Measurements from ENCODE around the gene TMEM178B. TPM values are rescaled to one million over a fixed set of nuclear protein-coding genes. Genes with fewer than 3 reads are reported as not detected.
A peak's percentile ranks its signal among the peaks of the same experiment; 100 is the strongest.

Gene TMEM178B
- polyA plus RNA-seq, 1 donor from 2014 or later = 40.7 TPM

DNA sequence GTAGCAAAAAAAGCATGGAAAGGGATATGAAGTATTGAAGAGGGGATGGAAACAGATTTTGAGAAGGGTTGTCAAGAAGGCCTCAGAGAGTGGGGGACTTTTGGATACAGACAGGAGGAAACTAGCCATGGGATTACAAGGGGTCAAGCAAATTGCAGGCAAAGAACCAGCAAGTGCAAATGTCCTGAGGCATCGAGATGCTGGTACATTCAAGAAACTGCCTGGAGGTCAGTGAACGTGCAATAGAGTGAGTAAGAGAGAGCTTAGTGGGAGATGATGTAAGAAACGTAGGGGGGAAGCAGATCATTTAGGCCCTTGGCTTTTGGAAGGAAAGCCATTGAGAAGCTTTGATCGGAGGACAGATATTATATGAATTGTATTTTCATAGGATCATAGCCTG lies 250.0 kb downstream of the TMEM178B start:
- Histone ChIP-seq H3K9me3 (ENCODE audit: low read length) (no peaks in the 10 kb centered on the region), H4K20me1 (ENCODE audit: insufficient read depth) (no peaks in the 10 kb centered on the region), H3K79me2 (replicated peaks; ENCODE audit: insufficient read depth, low read length) (peaks cover 19% of the 10 kb centered on the region), H3K36me3 (ENCODE audit: insufficient read depth, low read length) (no peaks in the 10 kb centered on the region), H3F3A (ENCODE audit: insufficient read depth, low read length, poor library complexity, severe bottlenecking) (peaks cover 4% of the 10 kb centered on the region), H3K9me2 (ENCODE audit: insufficient read depth, low read length) (no peaks in the 10 kb centered on the region), H2AFZ (ENCODE audit: low read depth, low read length) (no peak overlapping the region), H3K4me2 (ENCODE audit: low read length) (no peak overlapping the region), H3K4me3 (ENCODE audit: low read length) (no peak overlapping the region), H3K9ac (ENCODE audit: low read length) (no peak overlapping the region), H3K27ac (ENCODE audit: low read length) (peak overlapping the region; percentile 70), H3K27me3 (ENCODE audit: insufficient read depth, low read depth, low read length) (no peaks in the 10 kb centered on the region)
- TF ChIP-seq SMC3 (conservative IDR thresholded peaks at IDR 0.05; ENCODE audit: poor library complexity) = no peak
- no peak for TF ChIP-seq EZH2 (IDR thresholded peaks at IDR 0.05; ENCODE audit: borderline replicate concordance, insufficient read depth, low read length, poor library complexity, severe bottlenecking)
- no peak for TF ChIP-seq REST (IDR thresholded peaks at IDR 0.05; ENCODE audit: borderline replicate concordance)
- no peak for TF ChIP-seq EP300 (conservative IDR thresholded peaks at IDR 0.05; ENCODE audit: poor library complexity, severe bottlenecking)
- no peak for TF ChIP-seq RAD21 (conservative IDR thresholded peaks at IDR 0.05)
- no peak for TF ChIP-seq TAF1 (IDR thresholded peaks at IDR 0.05; ENCODE audit: low read depth)

DNA sequence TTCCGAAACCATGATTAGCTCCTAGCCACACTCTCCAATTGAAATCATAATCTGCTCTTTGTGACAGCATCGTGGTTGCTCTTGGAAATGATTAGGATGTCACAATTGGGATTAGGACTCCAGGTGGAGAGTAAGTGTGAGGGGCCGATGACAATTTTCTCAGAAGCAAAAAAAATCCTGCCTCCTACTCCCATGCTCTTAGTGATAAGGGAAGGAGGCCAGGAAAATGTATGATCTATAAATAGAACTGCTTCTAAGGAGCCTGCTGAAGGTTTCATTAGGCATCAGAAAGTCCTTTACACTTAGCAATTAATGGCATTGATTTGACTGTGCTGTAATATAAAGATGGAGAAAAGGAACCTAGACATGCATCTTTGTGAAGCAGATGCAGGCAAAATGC lies 251.0 kb downstream of the TMEM178B start:
- TF ChIP-seq REST (IDR thresholded peaks at IDR 0.05; ENCODE audit: borderline replicate concordance) (peak; percentile 19), EZH2 (IDR thresholded peaks at IDR 0.05; ENCODE audit: borderline replicate concordance, insufficient read depth, low read length, poor library complexity, severe bottlenecking) (no peak)
- Histone ChIP-seq H2AFZ (ENCODE audit: low read depth, low read length) (no peak overlapping the region), H3K9ac (ENCODE audit: low read length) (peak overlapping the region; percentile 49), H3F3A (ENCODE audit: insufficient read depth, low read length, poor library complexity, severe bottlenecking) (peaks cover 4% of the 10 kb centered on the region), H3K4me2 (ENCODE audit: low read length) (peak overlapping the region; percentile 16), H3K79me2 (replicated peaks; ENCODE audit: insufficient read depth, low read length) (peaks cover 15% of the 10 kb centered on the region), H3K9me2 (ENCODE audit: insufficient read depth, low read length) (no peaks in the 10 kb centered on the region), H3K27ac (ENCODE audit: low read length) (peak overlapping the region; percentile 70), H3K27me3 (ENCODE audit: insufficient read depth, low read depth, low read length) (no peaks in the 10 kb centered on the region), H3K9me3 (ENCODE audit: low read length) (no peaks in the 10 kb centered on the region), H3K4me3 (ENCODE audit: low read length) (peak overlapping the region; percentile 40), H3K36me3 (ENCODE audit: insufficient read depth, low read length) (no peaks in the 10 kb centered on the region), H4K20me1 (ENCODE audit: insufficient read depth) (no peaks in the 10 kb centered on the region)

DNA sequence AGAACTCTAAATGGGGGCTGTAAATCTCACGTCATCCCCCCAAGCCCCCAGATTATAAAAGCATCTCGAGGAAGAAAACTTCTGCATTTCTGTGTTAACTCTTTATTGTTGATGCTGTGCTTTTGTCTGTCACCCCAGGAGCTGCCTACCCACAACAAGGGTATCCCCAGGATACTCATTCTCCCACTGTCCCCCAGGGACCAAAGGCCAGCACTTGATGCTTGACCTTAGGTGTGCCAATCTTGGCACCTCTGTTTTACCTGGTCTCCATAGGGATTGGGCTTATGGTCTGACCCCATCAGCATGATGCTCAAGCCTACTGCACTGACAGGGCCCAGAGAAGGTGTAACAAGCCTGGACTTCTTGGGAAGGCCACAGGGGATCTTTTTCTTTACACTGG lies 251.4 kb downstream of the TMEM178B start:
- H3K27me3 ChIP-seq (ENCODE audit: insufficient read depth, low read depth, low read length) = no peaks in the 10 kb centered on the region
- H4K20me1 ChIP-seq (ENCODE audit: insufficient read depth) = no peaks in the 10 kb centered on the region
- H3K9me2 ChIP-seq (ENCODE audit: insufficient read depth, low read length) = no peaks in the 10 kb centered on the region
- peaks cover 4% of the 10 kb centered on the region for H3F3A ChIP-seq (ENCODE audit: insufficient read depth, low read length, poor library complexity, severe bottlenecking)
- no peak overlapping the region for H3K4me2 ChIP-seq (ENCODE audit: low read length)
- no peaks in the 10 kb centered on the region for H3K9me3 ChIP-seq (ENCODE audit: low read length)
- H3K4me3 ChIP-seq (ENCODE audit: low read length) = peak overlapping the region; percentile 40
- H3K9ac ChIP-seq (ENCODE audit: low read length) = peak overlapping the region; percentile 49
- H3K27ac ChIP-seq (ENCODE audit: low read length) = peak overlapping the region; percentile 70
- no peak overlapping the region for H2AFZ ChIP-seq (ENCODE audit: low read depth, low read length)
- no peaks in the 10 kb centered on the region for H3K36me3 ChIP-seq (ENCODE audit: insufficient read depth, low read length)
- peaks cover 15% of the 10 kb centered on the region for H3K79me2 ChIP-seq (replicated peaks; ENCODE audit: insufficient read depth, low read length)
- TF ChIP-seq TAF1 (IDR thresholded peaks at IDR 0.05; ENCODE audit: low read depth) = no peak
- no peak for TF ChIP-seq MXI1 (conservative IDR thresholded peaks at IDR 0.05; ENCODE audit: poor library complexity, severe bottlenecking)
- no peak for TF ChIP-seq SMC3 (conservative IDR thresholded peaks at IDR 0.05; ENCODE audit: poor library complexity)
- TF ChIP-seq EP300 (conservative IDR thresholded peaks at IDR 0.05; ENCODE audit: poor library complexity, severe bottlenecking) = no peak
- no peak for TF ChIP-seq POLR2AphosphoS5 (IDR thresholded peaks at IDR 0.05)
- TF ChIP-seq RAD21 (conservative IDR thresholded peaks at IDR 0.05) = no peak
- TF ChIP-seq REST (IDR thresholded peaks at IDR 0.05; ENCODE audit: borderline replicate concordance) = no peak
- TF ChIP-seq EZH2 (IDR thresholded peaks at IDR 0.05; ENCODE audit: borderline replicate concordance, insufficient read depth, low read length, poor library complexity, severe bottlenecking) = no peak

Data from neural cell (in vitro differentiated cells).